ENCODE measurements around the gene DOCK11.

Gene DOCK11

GRCh38 chrX:118530219-118530911, 34.8 kb downstream of the DOCK11 start:
- DNase-seq (ENCODE audit: low read depth), result no peak

DNA sequence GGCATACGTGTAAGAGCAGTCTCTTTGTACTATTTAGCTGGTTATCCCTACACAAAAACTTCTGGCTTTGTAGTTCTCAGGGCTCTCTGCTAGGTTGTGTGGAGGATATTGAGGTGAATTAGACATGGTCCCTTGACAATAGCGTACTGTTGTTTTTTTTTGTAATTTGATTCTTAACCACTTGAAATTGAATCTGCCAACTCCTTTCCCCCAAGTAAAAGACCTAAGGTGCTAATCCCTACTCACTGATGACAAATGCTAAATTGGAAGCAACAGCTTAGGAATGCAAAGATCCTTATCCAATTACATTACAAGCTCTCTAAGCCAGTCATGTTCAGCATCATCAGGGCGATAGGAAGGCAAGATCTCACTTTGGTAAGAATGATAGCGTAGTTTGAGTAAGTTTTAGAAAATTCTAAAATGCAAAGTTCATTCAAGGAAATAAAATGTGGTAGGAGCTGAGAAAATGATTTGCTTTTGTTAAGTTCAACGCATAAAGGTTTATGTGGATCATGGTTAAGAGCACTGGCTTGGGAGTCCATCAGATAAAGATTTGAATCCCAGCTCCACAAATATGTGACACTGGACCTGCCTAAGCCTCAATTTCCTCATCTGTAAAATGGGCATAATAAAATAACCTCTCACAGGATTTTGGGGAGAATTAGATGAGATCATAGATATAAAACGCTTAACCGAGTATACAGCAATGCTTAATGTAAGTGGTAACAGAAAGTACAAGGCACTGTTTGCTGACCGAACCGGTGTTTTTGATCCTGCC, 39.3 kb downstream of the DOCK11 start:
- DNase-seq (ENCODE audit: low read depth), result no peak

DNA sequence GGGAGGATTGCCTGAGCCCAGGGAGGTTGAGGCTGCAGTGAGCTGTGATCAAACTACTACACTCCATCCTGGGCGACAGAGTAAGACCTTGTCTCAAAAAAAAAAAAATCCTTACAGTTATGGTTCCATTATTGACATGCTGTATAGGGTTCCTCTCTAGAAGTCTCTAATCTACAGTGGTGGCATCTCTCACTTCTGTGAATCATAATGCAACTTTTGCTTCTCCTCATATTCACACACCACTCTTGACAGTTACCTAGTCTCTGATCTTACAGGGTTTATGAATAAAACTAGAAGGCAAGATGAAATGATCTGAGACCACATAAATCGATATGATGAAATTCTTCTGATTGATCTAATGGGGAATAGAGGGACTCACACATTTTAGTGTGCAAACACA, 40.6 kb downstream of the DOCK11 start:
- no peak for DNase-seq (ENCODE audit: low read depth)

DNA sequence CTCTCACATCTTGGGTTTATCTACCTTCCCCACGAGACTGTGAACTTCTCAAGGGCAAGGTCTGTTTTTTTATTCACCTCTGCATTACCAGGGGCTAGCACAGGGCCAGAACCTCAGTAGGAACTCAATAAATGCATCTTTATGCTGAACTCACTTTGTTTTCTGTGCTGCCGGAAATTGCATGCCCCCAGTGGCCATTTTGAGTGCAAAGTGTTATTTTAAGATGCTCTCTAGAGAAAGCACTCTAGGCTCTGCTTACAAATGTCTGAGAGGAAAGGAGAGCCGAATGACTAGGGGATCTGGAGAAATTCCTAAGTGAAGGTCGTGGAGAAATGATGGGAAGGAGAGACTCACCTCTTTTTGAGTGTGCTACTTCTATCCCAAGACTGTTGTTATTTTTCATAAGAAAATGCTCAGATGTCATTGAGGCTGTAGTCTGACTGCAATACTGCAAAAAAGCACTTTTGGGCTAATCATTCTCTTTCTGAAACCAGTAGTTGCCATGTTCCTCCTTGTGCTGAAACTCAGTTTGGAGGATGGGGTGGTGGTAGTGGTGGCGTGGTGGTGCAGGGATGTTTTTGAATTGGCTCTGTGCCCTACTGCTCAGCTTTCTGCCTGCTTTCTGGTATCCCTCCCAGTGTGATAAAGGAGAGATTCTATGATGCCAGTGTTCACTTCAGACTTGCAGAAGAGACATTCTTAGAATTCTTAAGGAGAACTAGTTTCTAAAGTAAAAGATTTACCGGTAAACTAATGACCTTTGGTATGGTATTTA, 41.3 kb downstream of the DOCK11 start:
- DNase-seq (ENCODE audit: low read depth), result no peak

DNA sequence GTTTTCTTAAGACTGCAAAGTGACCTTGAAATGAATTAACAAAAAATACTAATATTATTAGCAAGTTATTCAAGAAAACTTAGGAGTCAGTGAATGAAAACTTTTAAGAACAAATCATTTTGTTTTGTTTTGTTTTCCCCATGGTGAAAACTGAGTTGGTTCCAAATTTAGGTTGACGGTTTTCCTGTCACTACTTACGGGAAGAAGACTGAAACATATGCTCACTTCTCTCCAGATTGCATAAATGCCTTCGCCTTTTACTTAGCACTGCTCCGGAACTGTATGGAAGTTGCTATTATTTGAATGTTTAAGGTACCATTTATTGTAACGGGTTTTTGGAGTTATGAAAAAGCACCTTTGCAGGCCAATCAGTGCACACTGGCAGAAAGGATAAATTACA, 42.8 kb downstream of the DOCK11 start:
- no peak for DNase-seq (ENCODE audit: low read depth)

DNA sequence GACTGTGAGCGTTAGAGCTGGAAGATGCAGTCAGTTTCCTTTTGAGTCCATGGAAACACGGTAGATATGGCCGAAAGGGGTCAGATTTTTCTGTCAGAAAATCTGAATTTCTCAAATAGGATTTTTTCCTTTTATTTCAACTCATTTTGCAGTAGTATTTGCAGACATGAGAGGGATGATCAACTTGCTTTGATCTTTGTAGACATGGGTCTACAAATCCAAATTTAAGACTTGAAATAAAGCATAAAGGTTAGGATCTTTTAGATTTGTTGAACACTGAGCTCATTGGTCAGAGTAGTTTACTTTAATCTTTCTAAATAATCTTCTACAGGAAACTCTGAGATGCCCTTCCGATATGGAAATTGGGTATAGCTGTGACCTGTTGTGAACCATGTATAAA, 44.7 kb downstream of the DOCK11 start:
- no peak for DNase-seq (ENCODE audit: low read depth)

- DNase-seq (ENCODE audit: low read depth), result no peak
Observed at GRCh38 chrX:118541482-118541881, 45.9 kb downstream of the DOCK11 start.

DNA sequence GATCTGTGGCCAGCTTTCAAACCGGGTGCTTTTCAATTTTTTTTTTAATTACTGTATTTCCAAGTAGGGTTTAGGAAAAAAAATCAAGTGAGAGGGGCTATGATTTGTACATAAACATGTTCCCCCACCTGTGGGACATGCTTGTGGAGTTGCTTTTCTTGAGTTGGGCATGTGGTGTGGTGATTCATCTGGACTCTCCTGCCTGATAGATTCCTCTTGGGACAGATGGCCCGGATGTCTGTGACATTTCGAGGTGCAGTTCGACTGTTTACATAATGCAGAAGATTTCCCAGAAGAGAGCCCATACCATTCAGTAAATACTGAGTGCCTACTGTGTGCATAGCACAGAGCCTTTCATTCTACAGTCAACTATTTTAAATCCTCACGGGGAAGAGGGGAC, 49.9 kb downstream of the DOCK11 start:
- no peak for DNase-seq (ENCODE audit: low read depth)

DNA sequence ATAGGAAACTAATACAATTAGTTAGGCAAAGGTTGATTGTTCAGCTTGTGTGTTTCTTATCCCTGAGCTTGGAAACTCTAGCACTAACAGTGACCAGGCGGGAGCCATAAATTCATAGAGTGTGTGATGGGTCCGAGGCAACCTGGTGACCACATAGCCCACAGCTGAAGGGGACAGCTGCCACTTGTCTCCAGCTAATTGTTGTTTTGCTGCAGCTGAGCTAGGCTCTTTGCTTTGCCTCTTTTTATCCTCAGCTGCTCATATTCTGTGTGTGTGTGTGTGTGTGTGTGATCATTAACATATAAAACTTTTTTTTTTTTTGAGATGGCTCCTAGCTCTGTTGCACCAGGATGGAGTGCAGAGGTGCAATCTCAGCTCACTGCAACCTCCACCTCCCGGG, 53.2 kb downstream of the DOCK11 start:
- no peak for DNase-seq (ENCODE audit: low read depth)

DNA sequence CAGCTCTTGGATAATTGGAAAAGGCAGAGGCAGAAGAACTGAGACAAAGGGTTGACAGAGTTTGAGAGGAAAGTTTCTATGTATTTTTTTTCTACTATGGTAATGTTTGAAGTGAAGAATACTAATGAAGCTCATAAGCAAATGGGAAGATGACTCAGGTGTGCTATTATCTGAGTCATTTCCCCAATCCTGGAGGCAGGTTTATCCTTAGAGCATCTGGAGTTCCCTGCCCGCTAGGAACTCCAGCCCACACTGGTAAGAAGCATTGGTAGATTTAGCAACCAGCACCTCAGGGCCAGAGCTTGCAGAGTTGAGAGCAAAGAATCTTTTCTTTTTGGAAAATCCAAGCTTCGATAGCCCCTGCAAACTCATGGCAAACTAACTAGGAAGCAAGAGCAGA, 55.2 kb downstream of the DOCK11 start:
- DNase-seq (ENCODE audit: low read depth), result no peak

DNA sequence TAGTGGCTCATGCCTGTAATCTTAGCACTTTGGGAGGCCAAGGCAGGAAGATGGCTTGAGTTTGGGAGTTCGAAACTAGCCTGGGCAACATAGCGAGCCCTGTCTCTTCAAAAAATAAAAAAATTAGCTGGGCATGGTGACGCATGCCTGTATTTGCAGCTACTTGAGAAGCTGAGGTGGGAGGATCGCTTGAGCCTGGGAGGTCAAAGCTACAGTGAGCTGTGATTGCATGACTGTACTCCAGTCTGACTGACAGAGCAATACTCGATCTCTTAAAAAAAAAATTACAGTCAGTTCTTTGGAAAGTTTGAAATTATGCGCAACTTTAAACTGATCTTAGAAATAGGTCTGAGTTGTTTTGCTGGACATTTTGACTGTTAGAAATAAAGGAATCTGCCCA, 55.8 kb downstream of the DOCK11 start:
- no peak for DNase-seq (ENCODE audit: low read depth)

- DNase-seq (ENCODE audit: low read depth), result no peak
Observed at GRCh38 chrX:118552121-118552900, 56.7 kb downstream of the DOCK11 start.

GRCh38 chrX:118553042-118553710, 57.6 kb downstream of the DOCK11 start:
- DNase-seq (ENCODE audit: low read depth), result no peak

DNA sequence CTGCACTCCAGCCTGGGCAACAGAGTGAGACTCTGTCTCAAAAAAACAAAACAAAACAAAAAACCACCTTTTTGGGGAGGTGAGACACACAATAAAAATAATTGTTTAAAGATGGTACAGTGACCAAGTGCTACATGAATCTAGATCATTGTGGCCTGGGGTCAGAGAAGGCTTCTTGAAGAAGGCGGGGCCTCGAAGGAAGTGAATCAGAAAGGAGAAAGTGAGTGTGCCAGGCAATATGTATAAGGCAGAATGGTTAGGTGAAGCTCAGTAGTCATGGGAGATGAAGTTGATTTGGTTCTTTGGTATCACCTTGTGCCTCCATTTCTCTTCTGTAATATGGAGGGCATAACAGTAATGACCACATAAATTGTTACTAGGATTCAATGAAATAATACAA, 58.9 kb downstream of the DOCK11 start:
- no peak for DNase-seq (ENCODE audit: low read depth)

DNA sequence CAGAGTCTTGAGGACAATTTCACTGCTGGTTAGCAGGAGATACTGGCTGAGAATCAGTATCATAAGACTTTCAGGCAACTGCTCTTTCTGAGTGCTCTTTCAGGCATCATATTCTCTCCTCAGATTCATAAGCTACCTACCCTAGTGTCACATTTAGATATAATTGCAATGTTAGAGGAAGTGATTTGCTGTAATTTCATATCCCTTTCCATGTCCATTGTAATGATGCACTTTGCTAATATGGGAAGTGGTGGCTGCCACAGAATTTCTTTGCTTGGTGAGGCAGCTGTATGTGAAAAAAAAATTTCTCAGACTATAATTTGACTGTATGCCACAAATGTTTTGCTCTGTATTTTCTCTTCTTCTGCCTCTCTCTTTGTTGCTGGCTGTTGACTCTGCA, 63.3 kb downstream of the DOCK11 start:
- DNase-seq (ENCODE audit: low read depth), result no peak

GRCh38 chrX:118560489-118560888, 64.9 kb downstream of the DOCK11 start:
- no peak for DNase-seq (ENCODE audit: low read depth)

DNA sequence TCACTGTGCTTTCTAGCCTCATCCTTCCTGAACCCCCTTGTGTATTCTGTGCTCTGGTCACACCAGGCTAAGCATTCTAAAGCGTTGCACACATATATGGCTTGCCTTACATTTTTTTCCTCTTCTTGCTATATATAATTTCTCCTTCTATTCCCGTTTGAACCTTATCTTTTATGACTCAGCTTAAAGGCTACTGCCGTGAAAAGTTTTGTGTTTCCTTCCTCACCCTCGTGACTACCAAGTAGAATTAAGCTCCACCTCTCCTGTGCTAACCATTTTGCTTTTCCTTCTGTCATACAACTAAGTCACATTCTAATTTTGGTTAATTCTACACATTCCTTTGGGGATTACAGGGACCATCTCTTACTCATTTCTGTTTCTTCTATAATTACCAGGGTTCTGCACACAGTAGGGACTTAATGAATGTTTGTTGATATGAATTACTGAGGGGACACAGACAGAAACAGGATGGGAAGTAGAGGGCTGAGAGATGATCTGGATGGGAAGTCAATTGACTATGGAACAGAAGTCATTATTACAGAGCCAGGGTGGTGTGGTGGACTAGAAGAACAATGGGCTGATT, 67.1 kb downstream of the DOCK11 start:
- DNase-seq (ENCODE audit: low read depth), result no peak

- DNase-seq (ENCODE audit: low read depth), result no peak
Observed at GRCh38 chrX:118564498-118564897, 68.9 kb downstream of the DOCK11 start.

- no peak for DNase-seq (ENCODE audit: low read depth)
Observed at GRCh38 chrX:118565853-118566252, 70.2 kb downstream of the DOCK11 start.

- no peak for DNase-seq (ENCODE audit: low read depth)
Observed at GRCh38 chrX:118566359-118566758, 70.7 kb downstream of the DOCK11 start.

DNA sequence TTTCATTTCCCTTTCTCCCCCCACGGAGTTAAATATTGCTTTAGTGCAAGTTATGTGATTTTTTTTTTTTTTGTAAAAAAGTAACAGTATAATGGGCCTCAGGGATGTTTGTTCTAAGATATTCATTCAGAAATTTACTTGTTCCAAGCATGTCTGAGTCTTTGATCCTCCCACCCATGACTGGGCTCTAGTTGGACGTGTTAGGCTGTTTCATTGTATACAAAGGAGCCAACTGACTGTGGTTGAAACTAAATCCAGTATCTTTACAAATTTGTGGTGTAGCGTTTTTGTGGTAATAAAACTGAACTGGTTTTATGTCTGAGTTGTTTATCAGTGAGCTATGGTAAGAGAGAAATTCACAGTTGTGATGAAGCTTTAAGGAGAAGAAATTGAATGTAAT, 74.1 kb downstream of the DOCK11 start:
- DNase-seq (ENCODE audit: low read depth), result no peak
